DND-41 (cell line): ENCODE measurements around the gene CABP4.

Experiments used
- ATAC-seq: fragments of 200-7000 bp; cut with Tn5 transposase; 3 replicates; pipeline ENCODE4 v1.9.1; 2021; ENCODE audit warnings: low read depth; ENCODE audit not compliant: insufficient read depth
- DNase-seq: peaks from one replicate; pipeline ENCODE4 v3.0.0-alpha.2; 2020
- H2AFZ ChIP-seq: 2 replicates; pipeline ENCODE4 v1.6.0; 2012; ENCODE audit warnings: low read depth, low read length
- H3K27ac ChIP-seq: 2 replicates; pipeline ENCODE4 v1.5.1; 2012; ENCODE audit warnings: low read length, inconsistent platforms
- H3K27me3 ChIP-seq: fragments of 200-600 bp; sonication (generic); 2 replicates; pipeline ENCODE4 v1.6.0; 2012; ENCODE audit warnings: low read length, mild to moderate bottlenecking, inconsistent platforms; ENCODE audit not compliant: insufficient read depth, poor library complexity
- H3K36me3 ChIP-seq: 2 replicates; pipeline ENCODE4 v1.5.1; 2012; ENCODE audit warnings: low read length, inconsistent platforms; ENCODE audit not compliant: insufficient read depth
- H3K4me1 ChIP-seq: 2 replicates; pipeline ENCODE4 v1.5.1; 2012; ENCODE audit warnings: mild to moderate bottlenecking, low read length; ENCODE audit not compliant: insufficient read depth
- H3K4me2 ChIP-seq: 2 replicates; pipeline ENCODE4 v1.6.0; 2012; ENCODE audit warnings: mild to moderate bottlenecking, moderate library complexity, low read length, inconsistent platforms; ENCODE audit not compliant: insufficient read depth
- H3K4me3 ChIP-seq, 2 experiments: fragments of 200-600 bp in 1 of 2; shearing (Covaris generic) in 1 of 2; 2 replicates each; pipeline ENCODE4 v1.5.1; 2012 to 2016; ENCODE audit warnings: inconsistent platforms in 2 of 2, low read length in 2 of 2, mild to moderate bottlenecking in 2 of 2, low read depth in 1 of 2, moderate library complexity in 1 of 2
- H3K79me2 ChIP-seq: 2 replicates; pipeline ENCODE4 v1.6.0; 2012; ENCODE audit warnings: low read length, inconsistent platforms; ENCODE audit not compliant: insufficient read depth
- H3K9ac ChIP-seq: 2 replicates; pipeline ENCODE4 v1.6.0; 2012; ENCODE audit warnings: low read depth, mild to moderate bottlenecking, inconsistent platforms, low read length, moderate library complexity
- H3K9me3 ChIP-seq: 2 replicates; pipeline ENCODE4 v1.5.1; 2012; ENCODE audit warnings: low read length, moderate library complexity, mild to moderate bottlenecking, inconsistent platforms; ENCODE audit not compliant: insufficient read depth, severe bottlenecking
- H4K20me1 ChIP-seq: 2 replicates; pipeline ENCODE4 v1.6.0; 2012; ENCODE audit warnings: low read length; ENCODE audit not compliant: insufficient read depth
- CTCF ChIP-seq: IDR thresholded peaks from 2 replicates; pipeline ENCODE4 v1.5.1; 2012; ENCODE audit warnings: borderline replicate concordance, low read length, moderate library complexity, mild to moderate bottlenecking; ENCODE audit not compliant: poor library complexity, severe bottlenecking; ENCODE audit errors: extremely low read depth
- EZH2 ChIP-seq: IDR thresholded peaks from 3 replicates; pipeline ENCODE4 v1.6.1; 2012; ENCODE audit warnings: borderline replicate concordance, low read depth, mild to moderate bottlenecking, moderate library complexity, low read length, inconsistent platforms; ENCODE audit not compliant: severe bottlenecking

Gene CABP4

DNA sequence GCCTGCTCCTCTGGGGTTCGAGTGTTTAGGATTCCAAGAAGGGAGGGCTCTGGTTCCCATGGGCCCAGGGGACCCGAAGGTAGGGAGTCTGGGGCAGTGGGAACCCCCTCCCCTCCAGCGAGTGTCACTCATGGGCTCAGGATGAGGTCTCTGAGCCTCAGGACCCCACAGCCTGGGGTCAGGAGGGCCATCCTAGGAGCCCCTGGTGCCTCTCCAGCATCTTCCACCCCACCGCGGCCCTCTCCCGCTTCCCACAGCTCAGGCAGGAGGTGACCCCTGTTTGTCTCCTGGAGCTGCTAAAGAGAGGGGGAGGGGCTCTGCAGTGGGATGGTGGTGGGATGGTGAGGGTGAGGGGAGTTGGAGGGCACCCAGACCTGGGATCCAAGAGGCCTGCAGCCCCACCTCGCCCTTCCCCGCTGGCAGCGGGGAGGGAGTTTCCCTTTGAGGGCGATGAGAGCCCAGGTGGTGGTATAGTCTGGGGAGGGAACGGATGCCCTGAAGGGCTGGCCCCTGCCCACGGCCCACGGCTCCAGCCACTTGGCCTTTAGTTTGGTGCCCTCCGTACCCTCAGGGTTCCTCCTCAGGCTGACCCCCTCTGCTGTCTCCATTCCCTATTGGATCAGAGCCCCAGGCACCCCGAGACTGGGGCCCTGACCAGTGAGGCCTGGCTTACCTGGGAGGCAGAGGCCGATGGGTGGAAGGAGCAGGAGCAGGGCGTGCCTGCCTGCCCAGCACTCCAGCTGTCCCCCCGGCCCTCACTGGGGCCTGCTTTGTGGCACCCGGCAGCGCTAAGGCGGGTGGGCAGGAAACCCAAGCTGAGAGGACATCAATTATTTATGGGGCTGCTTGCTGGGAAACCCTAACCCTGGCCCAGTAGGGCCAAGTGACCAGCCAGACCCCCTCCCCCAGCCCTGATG, 1.1 kb upstream of the CABP4 start:
- Histone ChIP-seq H3K4me2 (no peak overlapping the region), H3K27ac (no peak overlapping the region), H4K20me1 (no peaks in the 10 kb centered on the region), H3K27me3 (no peaks in the 10 kb centered on the region), H3K9ac (no peak overlapping the region), H3K36me3 (no peaks in the 10 kb centered on the region), H2AFZ (no peak overlapping the region), H3K9me3 (no peaks in the 10 kb centered on the region), H3K4me3 (no peak overlapping the region), H3K4me1 (no peaks in the 10 kb centered on the region), H3K79me2 (no peaks in the 10 kb centered on the region)
- ATAC-seq, result no peak
- no peak for DNase-seq
- TF ChIP-seq CTCF (no peak), EZH2 (no peak)

DNA sequence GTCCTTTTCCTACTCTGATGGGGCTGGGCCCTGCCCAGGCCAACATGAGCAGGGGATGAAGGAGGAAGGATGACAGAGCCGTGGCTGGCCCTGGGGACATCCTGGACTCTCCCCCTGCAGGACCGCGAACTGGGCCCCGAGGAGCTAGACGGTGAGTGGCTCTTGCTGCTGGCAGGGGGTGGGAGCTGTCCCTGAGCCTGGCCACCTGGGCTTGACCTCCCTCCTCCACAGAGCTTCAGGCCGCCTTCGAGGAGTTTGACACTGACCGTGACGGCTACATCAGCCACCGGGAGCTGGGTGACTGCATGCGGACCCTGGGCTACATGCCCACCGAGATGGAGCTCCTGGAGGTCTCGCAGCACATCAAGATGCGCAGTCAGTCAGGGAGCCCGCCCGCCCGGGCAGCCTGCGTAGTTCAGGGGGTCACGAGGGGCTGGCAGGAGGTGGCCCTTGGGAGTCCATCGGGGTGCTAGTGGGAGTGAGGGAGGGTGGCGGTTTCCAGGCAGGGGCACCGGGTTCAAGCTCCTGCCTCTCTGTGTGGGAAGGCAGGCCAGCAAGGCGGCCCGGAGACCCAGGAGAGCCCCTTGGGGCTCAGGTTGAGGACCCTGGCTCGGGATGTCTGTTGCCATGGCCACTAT, 1.0 kb downstream of the CABP4 start:
- no peaks in the 10 kb centered on the region for H3K27me3 ChIP-seq
- H2AFZ ChIP-seq, result no peak overlapping the region
- no peak overlapping the region for H3K4me2 ChIP-seq
- ATAC-seq, result no peak; the same call in 2 of the 3 replicates
- no peak overlapping the region for H3K4me3 ChIP-seq
- H4K20me1 ChIP-seq, result no peaks in the 10 kb centered on the region
- H3K79me2 ChIP-seq, result no peaks in the 10 kb centered on the region
- no peaks in the 10 kb centered on the region for H3K4me1 ChIP-seq
- no peaks in the 10 kb centered on the region for H3K36me3 ChIP-seq
- H3K9me3 ChIP-seq, result no peaks in the 10 kb centered on the region
- no peak for TF ChIP-seq EZH2
- DNase-seq, result no peak
- no peak overlapping the region for H3K9ac ChIP-seq
- H3K27ac ChIP-seq, result no peak overlapping the region

DNA sequence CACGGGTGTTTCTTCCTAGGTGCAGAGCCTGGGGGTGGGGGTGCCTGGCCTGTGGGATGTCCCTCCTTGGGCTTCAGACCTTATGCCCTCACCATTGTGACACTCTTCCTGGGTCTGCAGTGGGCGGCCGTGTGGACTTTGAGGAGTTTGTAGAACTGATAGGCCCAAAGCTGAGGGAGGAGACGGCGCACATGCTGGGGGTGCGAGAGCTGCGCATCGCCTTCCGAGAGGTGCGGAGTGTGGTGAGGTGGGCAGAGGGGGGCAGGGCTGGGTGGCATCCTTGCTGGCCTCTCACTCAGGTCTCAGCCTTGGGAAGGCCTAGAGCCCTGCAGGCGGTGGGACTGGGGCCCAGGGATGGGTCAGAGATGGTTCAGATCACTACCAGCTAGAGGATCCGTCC, 2.3 kb downstream of the CABP4 start:
- Histone ChIP-seq H3K4me1 (no peaks in the 10 kb centered on the region), H3K4me2 (no peak overlapping the region), H2AFZ (no peak overlapping the region), H3K79me2 (no peaks in the 10 kb centered on the region), H4K20me1 (no peaks in the 10 kb centered on the region), H3K9me3 (no peaks in the 10 kb centered on the region), H3K4me3 (no peak overlapping the region), H3K27me3 (no peaks in the 10 kb centered on the region), H3K9ac (no peak overlapping the region), H3K36me3 (no peaks in the 10 kb centered on the region), H3K27ac (no peak overlapping the region)
- no peak for DNase-seq
- no peak for TF ChIP-seq EZH2
- TF ChIP-seq CTCF, result no peak
- no peak for ATAC-seq

DNA sequence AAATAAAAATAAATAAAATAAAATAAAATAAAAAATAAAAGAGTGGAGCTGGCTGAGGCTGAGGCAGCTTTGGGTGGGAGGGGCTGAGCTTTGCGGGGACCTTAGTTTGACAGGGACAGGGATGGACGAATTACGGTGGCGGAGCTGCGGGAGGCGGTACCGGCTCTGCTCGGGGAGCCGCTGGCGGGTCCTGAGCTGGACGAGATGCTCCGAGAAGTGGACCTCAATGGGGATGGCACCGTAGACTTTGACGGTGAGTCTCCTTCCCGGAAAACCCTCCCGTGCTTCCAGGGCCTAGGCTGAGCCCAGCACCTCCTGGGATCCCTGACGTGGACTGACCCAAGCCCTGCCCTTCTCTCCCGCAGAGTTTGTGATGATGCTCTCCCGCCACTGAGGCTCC, 3.1 kb downstream of the CABP4 start:
- Histone ChIP-seq H3K79me2 (no peaks in the 10 kb centered on the region), H3K27me3 (no peaks in the 10 kb centered on the region), H2AFZ (no peak overlapping the region), H3K27ac (no peak overlapping the region), H3K4me2 (no peak overlapping the region), H3K9ac (no peak overlapping the region), H3K9me3 (no peaks in the 10 kb centered on the region), H4K20me1 (no peaks in the 10 kb centered on the region), H3K4me3 (no peak overlapping the region), H3K36me3 (no peaks in the 10 kb centered on the region), H3K4me1 (no peaks in the 10 kb centered on the region)
- no peak for DNase-seq
- no peak for ATAC-seq
- TF ChIP-seq CTCF, result no peak
- TF ChIP-seq EZH2, result no peak
